Measurements from ENCODE around the gene MMP20.
A peak's percentile ranks its signal among the peaks of the same experiment; 100 is the strongest.

MMP20 gene

DNA sequence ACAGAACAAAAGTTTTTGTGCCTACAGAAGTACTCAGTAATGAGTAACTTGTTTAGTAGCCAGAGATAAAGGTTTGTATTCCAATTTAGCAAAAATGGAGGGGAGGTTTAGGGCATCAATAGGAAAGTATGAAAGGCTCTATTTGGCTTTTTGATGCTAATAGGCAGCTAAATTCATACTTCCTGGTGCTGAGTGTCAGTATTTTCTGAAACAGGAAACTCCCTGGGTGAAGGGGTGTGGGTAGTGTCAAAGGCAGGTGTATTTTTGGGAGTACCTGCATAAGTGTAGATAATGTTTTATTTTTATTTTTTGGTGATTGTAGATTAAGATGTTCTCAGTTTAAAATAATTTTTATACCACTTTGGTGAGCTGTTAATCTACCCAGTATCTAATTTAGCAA, 65.3 kb downstream of the MMP20 start:
- peak overlapping the region in 2 of 10 experiments; percentile 23 to 39; a peak in 2 of 20 replicates for H3K4me3 ChIP-seq
- H3K4me2 ChIP-seq = peak overlapping the region; percentile 60 to 92 (median 76); a peak in 21 of 22 replicates
- H4K20me1 ChIP-seq = no peaks in the 10 kb centered on the region
- peaks cover 13 to 62% (median 34%) of the 10 kb centered on the region in 11 experiments for H3K9me3 ChIP-seq (replicated peaks in 1 of 11)
- peak overlapping the region in 5 of 11 experiments; percentile 49 to 72 (median 64); a peak in 7 of 22 replicates for H3K27ac ChIP-seq
- no peak for TF ChIP-seq Cebpa-rat (IDR thresholded peaks at IDR 0.05)
- H3K9ac ChIP-seq = no peak overlapping the region; a peak in 1 of 22 replicates
- H3K36me3 ChIP-seq = peaks cover 0 to 8% (median 0%) of the 10 kb centered on the region in 11 experiments; a peak in 2 of 22 replicates
- no peaks in the 10 kb centered on the region; a peak in 1 of 22 replicates for H3K27me3 ChIP-seq
- peaks cover 24 to 57% (median 48%) of the 10 kb centered on the region in 10 experiments for H3K4me1 ChIP-seq

DNA sequence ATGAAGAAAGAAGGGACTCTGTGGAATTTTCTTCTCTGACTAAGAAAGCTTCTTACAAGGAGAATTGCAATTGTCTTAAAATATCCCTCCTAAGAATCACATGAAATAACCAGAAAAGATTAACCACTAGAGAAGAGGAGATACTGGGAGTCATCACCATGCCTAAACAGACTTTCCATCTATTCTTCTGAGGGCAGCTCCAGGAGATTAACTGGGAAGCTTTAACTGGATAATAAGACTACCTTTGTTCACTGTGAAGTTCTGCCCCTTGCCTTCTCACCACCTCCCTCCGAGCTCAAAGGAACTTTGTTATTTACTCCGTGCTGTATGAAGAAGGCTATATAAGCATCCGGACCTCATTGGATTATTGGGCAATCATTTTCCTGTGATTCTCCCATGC, 70.0 kb downstream of the MMP20 start:
- Histone ChIP-seq H3K9me3 (replicated peaks in 1 of 11) (peaks cover 13 to 38% (median 29%) of the 10 kb centered on the region in 11 experiments), H3K36me3 (peaks cover 0 to 8% (median 0%) of the 10 kb centered on the region in 11 experiments; a peak in 2 of 22 replicates), H3K27ac (no peak overlapping the region), H3K4me3 (no peak overlapping the region), H3K9ac (no peak overlapping the region), H4K20me1 (no peaks in the 10 kb centered on the region), H3K27me3 (peaks cover 0 to 31% (median 0%) of the 10 kb centered on the region in 11 experiments; a peak in 6 of 22 replicates), H3K4me1 (peaks cover 7 to 20% (median 10%) of the 10 kb centered on the region in 10 experiments; a peak in 19 of 20 replicates), H3K4me2 (no peak overlapping the region)
- 0 out of 22 replicates have a peak, but pooled peaks of 1 of the 11 experiments have one; percentile 9 for TF ChIP-seq Cebpa-rat (IDR thresholded peaks at IDR 0.05)

DNA sequence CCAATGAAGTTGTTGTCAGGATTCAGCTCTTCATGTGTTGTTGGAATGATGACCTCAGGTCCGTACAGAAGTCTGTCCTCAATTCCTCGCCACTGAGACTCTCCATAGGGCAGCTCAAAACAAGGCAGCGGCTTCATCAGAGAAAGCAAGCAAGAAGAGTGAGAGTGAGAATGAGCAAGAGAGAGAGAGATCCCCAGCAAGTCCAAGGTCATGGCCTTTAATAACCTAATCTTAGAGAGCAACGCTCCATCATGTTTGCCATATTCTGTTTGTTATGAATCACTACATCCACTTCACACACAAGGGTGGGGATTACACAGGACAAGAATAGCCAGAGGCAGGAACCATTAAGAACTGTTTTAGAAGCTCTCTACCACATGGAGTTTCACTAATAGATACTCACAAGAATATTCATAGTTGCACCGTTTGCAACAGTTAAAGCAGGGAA, 71.3 kb downstream of the MMP20 start:
- H4K20me1 ChIP-seq = no peaks in the 10 kb centered on the region
- peaks cover 0 to 8% (median 0%) of the 10 kb centered on the region in 10 experiments; a peak in 6 of 20 replicates for H3K4me1 ChIP-seq
- no peak for TF ChIP-seq Cebpa-rat (IDR thresholded peaks at IDR 0.05)
- no peak overlapping the region for H3K27ac ChIP-seq
- H3K36me3 ChIP-seq = peaks cover 0 to 8% (median 0%) of the 10 kb centered on the region in 11 experiments; a peak in 2 of 22 replicates
- H3K4me3 ChIP-seq = no peak overlapping the region
- no peak overlapping the region for H3K9ac ChIP-seq
- peaks cover 0 to 33% (median 0%) of the 10 kb centered on the region in 11 experiments; a peak in 7 of 22 replicates for H3K27me3 ChIP-seq
- no peak overlapping the region for H3K4me2 ChIP-seq
- peaks cover 11 to 35% (median 25%) of the 10 kb centered on the region in 11 experiments for H3K9me3 ChIP-seq (replicated peaks in 1 of 11)

DNA sequence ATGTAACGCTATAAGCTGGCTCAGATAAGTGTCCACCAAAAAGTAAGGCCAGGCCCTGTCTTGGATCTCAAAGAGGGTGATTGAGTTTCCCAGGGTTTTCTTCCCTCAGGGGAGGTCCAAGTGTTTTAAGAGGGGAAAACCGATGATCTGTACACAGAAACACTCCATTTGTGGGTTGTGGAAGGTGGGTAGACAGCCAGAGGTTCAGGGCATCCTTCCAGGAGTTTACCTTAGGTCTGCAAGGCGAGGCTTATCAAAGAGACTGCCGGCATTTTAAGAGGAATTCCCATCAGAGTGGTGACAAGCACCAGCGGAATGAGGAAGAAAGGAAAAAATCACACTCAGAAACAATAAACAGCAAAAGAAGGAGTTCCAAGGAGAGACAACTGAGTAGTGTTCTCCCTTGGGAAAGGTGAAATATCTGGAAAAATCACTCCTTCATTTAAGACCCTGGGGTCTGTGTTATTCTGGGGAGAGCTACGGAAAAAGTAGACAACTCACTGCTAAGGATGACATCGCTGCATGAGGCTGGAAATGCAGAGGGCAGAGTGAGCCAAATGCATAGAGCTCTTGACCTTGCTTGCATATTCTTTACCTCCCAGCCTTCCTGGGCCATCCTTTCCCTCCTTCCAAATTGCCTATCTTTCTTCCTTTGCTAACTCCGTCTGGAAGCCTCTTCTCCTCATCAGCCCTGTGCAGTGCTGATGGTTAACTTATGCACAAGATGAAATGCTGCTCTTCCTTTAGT, 72.5 kb downstream of the MMP20 start:
- Histone ChIP-seq H3K4me3 (no peak overlapping the region), H3K9ac (no peak overlapping the region)

DNA sequence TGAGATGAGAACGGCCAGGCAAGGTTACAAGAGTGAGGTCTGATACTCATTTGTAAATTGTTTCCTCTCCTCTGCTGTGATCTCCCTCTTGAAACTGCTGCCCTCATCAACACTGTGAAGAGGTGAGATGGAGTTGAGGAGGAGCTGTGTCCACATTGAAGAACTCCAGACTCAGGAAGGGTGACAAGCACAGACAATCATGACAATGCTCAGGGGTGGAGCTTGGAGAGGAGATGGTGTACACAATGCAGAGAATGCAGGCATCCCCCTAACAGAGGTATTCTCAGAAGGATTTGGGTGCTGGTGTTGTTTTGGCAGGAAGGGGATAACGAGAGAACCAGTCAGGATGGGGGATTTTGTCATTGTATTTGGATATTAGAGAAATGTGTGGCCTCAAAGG, 73.1 kb downstream of the MMP20 start:
- Histone ChIP-seq H3K4me2 (no peak overlapping the region), H3K9ac (no peak overlapping the region), H3K27me3 (peaks cover 0 to 41% (median 0%) of the 10 kb centered on the region in 11 experiments; a peak in 7 of 22 replicates), H4K20me1 (no peaks in the 10 kb centered on the region), H3K4me3 (no peak overlapping the region), H3K27ac (no peak overlapping the region), H3K4me1 (peaks cover 10 to 19% (median 11%) of the 10 kb centered on the region in 10 experiments), H3K36me3 (no peaks in the 10 kb centered on the region), H3K9me3 (replicated peaks in 1 of 11) (peaks cover 0 to 16% (median 7%) of the 10 kb centered on the region in 11 experiments; a peak in 18 of 22 replicates)
- TF ChIP-seq Cebpa-rat (IDR thresholded peaks at IDR 0.05) = no peak

More for the DNA sequence above, 72.5 kb downstream of the MMP20 start:
- Histone ChIP-seq H4K20me1 (no peaks in the 10 kb centered on the region), H3K9me3 (replicated peaks in 1 of 11) (peaks cover 0 to 22% (median 13%) of the 10 kb centered on the region in 11 experiments; a peak in 21 of 22 replicates), H3K36me3 (no peaks in the 10 kb centered on the region), H3K4me1 (peaks cover 4 to 13% (median 5%) of the 10 kb centered on the region in 10 experiments), H3K4me2 (no peak overlapping the region), H3K27ac (no peak overlapping the region), H3K27me3 (peaks cover 0 to 41% (median 0%) of the 10 kb centered on the region in 11 experiments; a peak in 7 of 22 replicates)
- no peak for TF ChIP-seq Cebpa-rat (IDR thresholded peaks at IDR 0.05)

DNA sequence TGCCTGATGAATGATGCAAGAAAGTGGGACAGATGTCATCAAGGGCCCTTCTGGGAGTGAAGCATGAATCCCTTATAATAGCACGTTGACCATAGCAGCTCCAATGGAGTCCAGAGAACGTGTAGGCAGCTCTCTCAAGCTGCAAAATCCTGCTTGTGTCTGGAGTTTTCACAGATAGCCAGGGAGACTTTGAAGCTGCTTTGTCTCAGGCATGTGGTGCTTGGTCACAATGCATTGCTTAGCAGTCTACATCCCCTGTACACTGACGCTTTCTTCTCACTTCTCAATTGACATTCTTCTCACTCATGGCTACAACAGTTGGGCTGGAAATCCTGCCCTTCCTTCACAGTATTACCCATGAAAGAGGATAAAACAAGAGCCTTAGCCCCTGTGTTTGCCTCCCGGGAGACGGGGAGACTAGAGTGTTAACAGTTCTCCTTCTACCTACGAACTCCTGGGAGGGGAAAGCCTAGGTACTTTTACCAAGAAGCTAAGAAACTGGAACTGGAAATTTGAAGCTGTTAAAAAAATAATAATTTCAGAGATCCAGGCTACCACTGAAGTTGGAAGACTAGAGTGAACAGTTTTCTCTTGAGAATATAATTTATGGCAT, 73.9 kb downstream of the MMP20 start:
- Histone ChIP-seq H3K27me3 (peaks cover 0 to 41% (median 0%) of the 10 kb centered on the region in 11 experiments; a peak in 7 of 22 replicates), H3K27ac (no peak overlapping the region), H3K4me2 (no peak overlapping the region), H3K9ac (no peak overlapping the region), H3K4me1 (peaks cover 17 to 26% (median 18%) of the 10 kb centered on the region in 10 experiments), H4K20me1 (no peaks in the 10 kb centered on the region), H3K4me3 (no peak overlapping the region), H3K36me3 (no peaks in the 10 kb centered on the region), H3K9me3 (replicated peaks in 1 of 11) (peaks cover 0 to 10% (median 0%) of the 10 kb centered on the region in 11 experiments; a peak in 5 of 22 replicates)
- no peak for TF ChIP-seq Cebpa-rat (IDR thresholded peaks at IDR 0.05)

DNA sequence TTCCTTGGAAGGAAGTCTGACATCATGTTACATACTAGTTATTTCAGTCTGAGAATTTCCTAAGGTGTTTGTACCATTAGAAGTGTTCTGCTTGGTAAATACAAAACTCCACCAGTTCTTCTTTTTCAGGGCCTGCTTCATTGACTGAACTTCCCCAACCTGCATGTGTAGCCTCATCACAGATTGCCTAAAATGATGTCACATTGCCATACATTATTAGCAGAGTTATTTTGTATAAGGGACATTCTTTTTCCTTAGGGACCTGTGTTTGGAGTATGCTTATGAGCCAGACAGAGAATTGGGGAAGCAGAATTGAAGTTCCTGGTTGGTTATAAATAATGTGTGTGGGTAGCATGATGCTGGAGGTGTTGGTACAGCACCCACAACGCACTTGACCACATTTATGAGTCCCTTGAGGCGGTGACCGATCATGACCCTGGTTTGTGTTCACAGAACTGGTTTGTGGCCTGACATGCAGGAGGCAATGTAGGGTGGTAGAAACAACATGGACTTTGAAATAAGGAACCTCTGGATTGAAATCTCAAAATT, 78.1 kb downstream of the MMP20 start:
- peaks cover 19 to 39% (median 25%) of the 10 kb centered on the region in 10 experiments for H3K4me1 ChIP-seq
- no peak for TF ChIP-seq Cebpa-rat (IDR thresholded peaks at IDR 0.05)
- H3K27ac ChIP-seq = peak overlapping the region in 2 of 11 experiments; percentile 14 to 20; a peak in 1 of 22 replicates
- H3K27me3 ChIP-seq = peaks cover 0 to 53% (median 0%) of the 10 kb centered on the region in 11 experiments; a peak in 8 of 22 replicates
- no peaks in the 10 kb centered on the region for H3K36me3 ChIP-seq
- H3K9ac ChIP-seq = no peak overlapping the region
- no peaks in the 10 kb centered on the region for H4K20me1 ChIP-seq
- H3K4me2 ChIP-seq = peak overlapping the region; percentile 37 to 66 (median 49); a peak in 21 of 22 replicates
- no peaks in the 10 kb centered on the region for H3K9me3 ChIP-seq (replicated peaks in 1 of 11)
- no peak overlapping the region for H3K4me3 ChIP-seq

DNA sequence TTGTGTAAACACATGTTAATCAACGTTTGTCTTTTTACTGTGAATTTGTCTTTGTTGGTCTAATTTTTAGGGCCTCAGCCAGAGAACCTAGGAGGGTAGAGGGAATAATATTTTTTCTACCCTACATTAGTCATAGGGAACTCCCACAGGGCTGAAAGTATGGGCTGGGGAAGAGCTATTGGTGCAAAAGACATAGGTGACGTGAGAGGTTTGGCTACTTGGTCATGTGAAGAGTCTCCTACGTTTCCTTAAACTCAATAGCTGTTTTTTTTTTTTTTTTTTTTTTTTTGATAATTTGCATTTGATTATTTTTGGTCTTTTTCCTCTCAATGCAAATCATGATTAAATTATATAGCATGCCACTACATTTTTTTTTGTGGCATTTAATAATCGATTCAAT, 78.7 kb downstream of the MMP20 start:
- TF ChIP-seq Cebpa-rat (IDR thresholded peaks at IDR 0.05) = no peak
- H3K4me1 ChIP-seq = peaks cover 19 to 39% (median 25%) of the 10 kb centered on the region in 10 experiments
- H3K9me3 ChIP-seq (replicated peaks in 1 of 11) = no peaks in the 10 kb centered on the region
- H3K27ac ChIP-seq = 0 out of 22 replicates have a peak overlapping the region, but pooled peaks of 2 of the 11 experiments have one; percentile 14 to 20
- H3K4me3 ChIP-seq = no peak overlapping the region
- H3K4me2 ChIP-seq = peak overlapping the region in 8 of 11 experiments; percentile 27 to 66 (median 48); a peak in 12 of 22 replicates
- no peak overlapping the region for H3K9ac ChIP-seq
- no peaks in the 10 kb centered on the region for H3K36me3 ChIP-seq
- H3K27me3 ChIP-seq = peaks cover 0 to 48% (median 0%) of the 10 kb centered on the region in 11 experiments; a peak in 8 of 22 replicates
- H4K20me1 ChIP-seq = no peaks in the 10 kb centered on the region

Data from BLaER1 treated with 17β-estradiol and CSF1 and Interleukin-3, amounts not matched to agents 10 nM and 100 nM (cell line).